ENCODE results near the gene GRAMD4.

The GRAMD4 gene

GRCh38 chr22:46613606-46614021 is 6.6 kb upstream of the GRAMD4 start:
- Histone ChIP-seq H3K4me3 (ENCODE audit: low read length) (peak overlapping the region; percentile 80), H3K27me3 (ENCODE audit: control insufficient read depth, low read length) (no peaks in the 10 kb centered on the region), H3K27ac (ENCODE audit: low read depth, low read length) (peak overlapping the region; percentile 74), H3K9me3 (ENCODE audit: control insufficient read depth, insufficient read depth, low read length) (no peaks in the 10 kb centered on the region), H4K20me1 (ENCODE audit: control insufficient read depth, insufficient read depth, low read depth, low read length) (peaks cover 9% of the 10 kb centered on the region; the same call in 1 of the 2 replicates), H3K9me2 (replicated peaks; ENCODE audit: control insufficient read depth, low read length) (no peaks in the 10 kb centered on the region), H3K4me2 (ENCODE audit: low read length) (peak overlapping the region; percentile 85), H3K79me2 (ENCODE audit: control insufficient read depth, low read length) (peaks cover 43% of the 10 kb centered on the region), H3K4me1 (ENCODE audit: control insufficient read depth, low read length) (peaks cover 29% of the 10 kb centered on the region), H3K36me3 (ENCODE audit: control insufficient read depth, low read length) (no peaks in the 10 kb centered on the region), H3F3A (ENCODE audit: control insufficient read depth, insufficient read depth) (peaks cover 3% of the 10 kb centered on the region; the same call in 1 of the 2 replicates)
- no peak for TF ChIP-seq EZH2phosphoT487 (IDR thresholded peaks at IDR 0.05; ENCODE audit: borderline replicate concordance, low read length)
- no peak for TF ChIP-seq CTCF (IDR thresholded peaks at IDR 0.05; ENCODE audit: low read depth, low read length, poor library complexity, severe bottlenecking)

- H3K4me2 ChIP-seq (ENCODE audit: low read length) = peak overlapping the region; percentile 85
- peaks cover 33% of the 10 kb centered on the region for H3K4me1 ChIP-seq (ENCODE audit: control insufficient read depth, low read length)
- peaks cover 50% of the 10 kb centered on the region for H3K79me2 ChIP-seq (ENCODE audit: control insufficient read depth, low read length)
These were observed 5.9 kb upstream of the GRAMD4 start for GRCh38 chr22:46614025-46614931.

DNA sequence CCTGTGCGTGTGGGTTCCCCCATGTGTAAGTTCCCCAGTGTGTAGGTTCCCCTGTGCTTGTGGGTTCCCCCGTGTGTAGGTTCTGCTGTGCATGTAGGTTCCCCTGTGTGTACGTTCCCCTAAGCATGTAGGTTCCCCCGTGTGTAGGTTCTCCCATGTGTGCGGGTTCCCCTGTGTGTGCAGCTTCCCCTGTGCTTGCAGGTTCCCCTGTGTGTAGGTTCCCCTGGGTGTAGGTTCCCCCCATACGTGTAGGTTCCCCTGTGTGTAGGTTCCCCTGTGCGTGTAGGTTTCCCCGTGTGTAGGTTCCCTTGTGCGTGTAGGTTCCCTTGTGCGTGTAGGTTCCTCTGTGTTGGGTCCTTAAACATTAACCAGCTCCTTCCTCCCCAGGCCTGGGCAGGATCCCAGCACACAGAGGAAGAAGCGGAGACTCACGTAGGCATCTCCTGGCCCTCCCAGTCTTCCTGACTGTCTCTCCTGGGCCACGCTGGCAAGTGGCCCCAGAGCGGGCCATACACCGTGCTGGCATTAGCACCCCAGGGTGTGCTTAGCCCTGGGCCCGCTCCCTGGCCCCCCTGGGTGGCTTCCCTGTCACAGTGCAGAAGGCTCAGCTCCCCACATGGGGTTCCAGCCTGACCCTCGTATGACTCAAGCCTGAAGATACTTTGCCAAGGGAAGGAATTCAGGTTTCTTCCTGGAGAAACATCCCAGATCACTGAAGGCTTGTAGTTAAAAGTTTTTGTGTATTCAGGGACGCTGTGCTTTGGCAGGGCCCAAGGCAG is 2.8 kb upstream of the GRAMD4 start:
- TF ChIP-seq EZH2phosphoT487 (IDR thresholded peaks at IDR 0.05; ENCODE audit: borderline replicate concordance, low read length) (no peak), CTCF (IDR thresholded peaks at IDR 0.05; ENCODE audit: low read depth, low read length, poor library complexity, severe bottlenecking) (no peak)
- Histone ChIP-seq H4K20me1 (ENCODE audit: control insufficient read depth, insufficient read depth, low read depth, low read length) (peaks cover 13% of the 10 kb centered on the region; the same call in 1 of the 2 replicates), H3K9me3 (ENCODE audit: control insufficient read depth, insufficient read depth, low read length) (no peaks in the 10 kb centered on the region)

More at GRCh38 chr22:46614025-46614931, 5.9 kb upstream of the GRAMD4 start:
- H3F3A ChIP-seq (ENCODE audit: control insufficient read depth, insufficient read depth) = peaks cover 3% of the 10 kb centered on the region; the same call in 1 of the 2 replicates
- peak overlapping the region; percentile 80 for H3K4me3 ChIP-seq (ENCODE audit: low read length)
- H3K9me3 ChIP-seq (ENCODE audit: control insufficient read depth, insufficient read depth, low read length) = no peaks in the 10 kb centered on the region
- H3K36me3 ChIP-seq (ENCODE audit: control insufficient read depth, low read length) = no peaks in the 10 kb centered on the region
- H3K27me3 ChIP-seq (ENCODE audit: control insufficient read depth, low read length) = no peaks in the 10 kb centered on the region
- H4K20me1 ChIP-seq (ENCODE audit: control insufficient read depth, insufficient read depth, low read depth, low read length) = peaks cover 13% of the 10 kb centered on the region; the same call in 1 of the 2 replicates
- TF ChIP-seq EZH2phosphoT487 (IDR thresholded peaks at IDR 0.05; ENCODE audit: borderline replicate concordance, low read length) (no peak), CTCF (IDR thresholded peaks at IDR 0.05; ENCODE audit: low read depth, low read length, poor library complexity, severe bottlenecking) (no peak)
- H3K27ac ChIP-seq (ENCODE audit: low read depth, low read length) = peak overlapping the region; percentile 74
- H3K9me2 ChIP-seq (replicated peaks; ENCODE audit: control insufficient read depth, low read length) = no peaks in the 10 kb centered on the region

More for the DNA sequence above, 2.8 kb upstream of the GRAMD4 start:
- no peak overlapping the region for H3K4me3 ChIP-seq (ENCODE audit: low read length)
- H3F3A ChIP-seq (ENCODE audit: control insufficient read depth, insufficient read depth) = peaks cover 3% of the 10 kb centered on the region; the same call in 1 of the 2 replicates
- H3K4me1 ChIP-seq (ENCODE audit: control insufficient read depth, low read length) = peaks cover 40% of the 10 kb centered on the region
- H3K27me3 ChIP-seq (ENCODE audit: control insufficient read depth, low read length) = no peaks in the 10 kb centered on the region
- H3K4me2 ChIP-seq (ENCODE audit: low read length) = no peak overlapping the region
- no peaks in the 10 kb centered on the region for H3K9me2 ChIP-seq (replicated peaks; ENCODE audit: control insufficient read depth, low read length)
- no peak overlapping the region for H3K27ac ChIP-seq (ENCODE audit: low read depth, low read length)
- H3K79me2 ChIP-seq (ENCODE audit: control insufficient read depth, low read length) = peaks cover 71% of the 10 kb centered on the region
- H3K36me3 ChIP-seq (ENCODE audit: control insufficient read depth, low read length) = no peaks in the 10 kb centered on the region
